Measurements from ENCODE around the gene NISCH. TPM values are rescaled to one million over a fixed set of nuclear protein-coding genes. Genes with fewer than 3 reads are reported as not detected.
A peak's percentile ranks its signal among the peaks of the same experiment; 100 is the strongest.

NISCH gene
- total and polyA plus RNA-seq, 2 donors (not counting 3 experiments of a cell fraction or from before 2014, with no cell fraction given): 156 to 178 TPM

DNA sequence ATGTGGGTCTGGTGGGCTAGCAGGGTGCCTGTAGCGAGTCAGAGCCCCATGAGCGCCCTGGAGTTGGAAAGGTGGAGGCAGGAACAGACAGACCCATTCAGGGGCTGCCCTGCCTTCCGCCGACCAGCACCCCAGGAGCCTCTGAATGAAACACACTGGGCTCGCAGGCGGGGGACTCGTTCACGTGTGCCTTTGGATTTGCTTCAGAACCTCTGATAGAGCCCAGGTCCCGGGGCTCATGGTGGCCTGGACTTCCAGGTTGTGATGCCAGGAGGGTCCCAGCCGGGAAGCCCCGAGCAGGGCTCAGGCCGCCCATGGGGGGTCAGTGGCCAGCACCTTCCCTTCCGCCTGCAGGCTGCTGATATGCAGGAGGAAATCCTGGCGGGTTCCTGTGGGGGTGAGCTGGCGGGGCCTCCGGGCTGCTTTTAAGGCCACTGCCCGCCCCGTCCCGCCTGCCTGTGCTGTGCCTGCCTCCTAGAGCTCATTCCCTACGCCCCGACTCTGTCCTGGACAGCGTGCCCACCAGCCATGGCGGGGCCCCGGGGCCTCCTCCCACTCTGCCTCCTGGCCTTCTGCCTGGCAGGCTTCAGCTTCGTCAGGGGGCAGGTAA is 39.6 kb downstream of the NISCH start, which contains the start of gene STAB1:
TSS of gene STAB1 (plus strand) at position 453 of the 610 bp plus-strand sequence. CDS start at position 529, 76 bp downstream.
- peak within 1 kb of the TSS; percentile 89 for H3K4me2 ChIP-seq (ENCODE audit: insufficient read depth, low read length)
- FAIRE-seq (peak; percentile 97), DNase-seq (ENCODE audit: low read depth, low spot score) (peak; percentile 96)
- intact Hi-C loops (cut with micrococcal nuclease) (loop anchor here (1.0 to 5.0 kb wide), 6 partner anchors 12 to 66 kb away; partner anchors contain the start of genes NISCH and UQCC5), dilution Hi-C loops (cut with MboI; ENCODE audit: extremely low pct_ligation_motif_present, low sequenced_read_pairs) (no loop called here)
- CTCF ChIA-PET: interaction anchor here (0.5 to 1.7 kb wide), 13 partner anchors 9 to 83 kb away, joined by 3 to 14 read pairs (median 4); partner anchors contain the start of gene UQCC5
- POLR2A ChIA-PET: interaction anchor here (0.7 to 1.2 kb wide), 2 partner anchors 41 to 57 kb away, joined by 7 to 8 read pairs; partner anchors contain the start of gene UQCC5
- peak; percentile 98 for TF ChIP-seq GATA2 (IDR thresholded peaks at IDR 0.05; ENCODE audit: insufficient read depth, insufficient read length, low read depth, low read length)
- peak; percentile 100 for TF ChIP-seq POLR2AphosphoS5 (IDR thresholded peaks at IDR 0.05; ENCODE audit: insufficient read depth, low read depth, low read length)
- no peak for TF ChIP-seq EZH2 (IDR thresholded peaks at IDR 0.05; ENCODE audit: borderline replicate concordance, low read depth, low read length, severe bottlenecking)
- peak; percentile 92 for TF ChIP-seq POLR2A (IDR thresholded peaks at IDR 0.05; ENCODE audit: low read depth, low read length)
- TF ChIP-seq, protein P1, sequence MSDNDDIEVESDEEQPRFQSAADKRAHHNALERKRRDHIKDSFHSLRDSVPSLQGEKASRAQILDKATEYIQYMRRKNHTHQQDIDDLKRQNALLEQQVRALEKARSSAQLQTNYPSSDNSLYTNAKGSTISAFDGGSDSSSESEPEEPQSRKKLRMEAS (IDR thresholded peaks at IDR 0.05; ENCODE audit: insufficient read depth, insufficient read length): peak; percentile 1
- peak; percentile 71 for TF ChIP-seq FOS (IDR thresholded peaks at IDR 0.05; ENCODE audit: borderline replicate concordance, insufficient read depth, low read length)
- TF ChIP-seq MYC (IDR thresholded peaks at IDR 0.05; ENCODE audit: low read depth, low read length): peak; percentile 13
- no peak for TF ChIP-seq JUN (IDR thresholded peaks at IDR 0.05; ENCODE audit: borderline replicate concordance, insufficient read depth, insufficient read length, low read depth)
- peaks cover 72% of the 10 kb centered on the region for H3K4me1 ChIP-seq (ENCODE audit: control insufficient read depth, extremely low read depth, insufficient read depth, low read length)
- peaks cover 3 to 23% of the 10 kb centered on the region in 2 experiments for H3K36me3 ChIP-seq (ENCODE audit: control insufficient read depth in 2 of 2, extremely low read depth in 1 of 2, insufficient read depth in 2 of 2, low read length in 2 of 2)
- no peaks in the 10 kb centered on the region for H3K9me3 ChIP-seq (replicated peaks; ENCODE audit: control insufficient read depth, insufficient read depth, low read length)
- H3K9me1 ChIP-seq (replicated peaks; ENCODE audit: control insufficient read depth, extremely low read depth, insufficient read depth, low read length): no peaks in the 10 kb centered on the region
- H3K4me3 ChIP-seq (replicated peaks in 1 of 3; ENCODE audit: insufficient read depth in 1 of 3, low read depth in 1 of 3, low read length in 3 of 3): peak within 1 kb of the TSS; percentile 52 to 60 (median 59)
- no peaks in the 10 kb centered on the region for H4K20me1 ChIP-seq (replicated peaks; ENCODE audit: control insufficient read depth, extremely low read depth, insufficient read depth, low read length)
- H3K27me3 ChIP-seq (ENCODE audit: control insufficient read depth in 2 of 2, insufficient read depth in 2 of 2, low read length in 2 of 2): no peaks in the 10 kb centered on the region
- BruUV-seq (replicated peaks): no TSS peak
- H3K79me2 ChIP-seq (ENCODE audit: control insufficient read depth, insufficient read depth, low read length): peaks cover 44% of the 10 kb centered on the region
- H3K9ac ChIP-seq (replicated peaks; ENCODE audit: extremely low read depth, insufficient read depth, low read length): peak within 1 kb of the TSS; percentile 95
- peak within 1 kb of the TSS; percentile 97 for H3K27ac ChIP-seq (ENCODE audit: insufficient read depth, low read depth, low read length)
- H2AFZ ChIP-seq (ENCODE audit: low read depth, low read length): no peak within 1 kb of the TSS

Measured in endothelial cell of umbilical vein (primary cell).